ENCODE results near the gene RERE.
"Not testable (repeated sequence)": the region's sequence is repeated elsewhere in the genome, so short reads cannot be mapped to it uniquely, and the experiment has no call there.

RERE gene

GRCh38 chr1:8822373-8823294 lies 5.2 kb upstream of the RERE start:
- no peak overlapping the region for H3K4me3 ChIP-seq (ENCODE audit: low read depth, low read length)
- no peak for TF ChIP-seq CTCF (IDR thresholded peaks at IDR 0.05; ENCODE audit: control insufficient read depth, extremely low read depth, insufficient read depth)
- peak; percentile 50 for DNase-seq (ENCODE audit: low read depth)

- TF ChIP-seq CTCF (IDR thresholded peaks at IDR 0.05; ENCODE audit: control insufficient read depth, extremely low read depth, insufficient read depth) = no peak
- no peak for DNase-seq (ENCODE audit: low read depth)
- no peak overlapping the region for H3K4me3 ChIP-seq (ENCODE audit: low read depth, low read length)
Observed at GRCh38 chr1:8821084-8821483, 3.6 kb upstream of the RERE start.

GRCh38 chr1:8818789-8819188 lies 1.3 kb upstream of the RERE start:
- DNase-seq (ENCODE audit: low read depth) = not testable (repeated sequence)
- peak overlapping the region; percentile 94 for H3K4me3 ChIP-seq (ENCODE audit: low read depth, low read length)

- H3K4me3 ChIP-seq (ENCODE audit: low read depth, low read length) = peak overlapping the region; percentile 94
- DNase-seq (ENCODE audit: low read depth) = peak; percentile 46
- TF ChIP-seq CTCF (IDR thresholded peaks at IDR 0.05; ENCODE audit: control insufficient read depth, extremely low read depth, insufficient read depth) = no peak
Observed at GRCh38 chr1:8818325-8818775, 910 bp upstream of the RERE start.

GRCh38 chr1:8816831-8817411 lies 519 bp downstream of the RERE start:
- no peak for DNase-seq (ENCODE audit: low read depth)
- no peak for TF ChIP-seq CTCF (IDR thresholded peaks at IDR 0.05; ENCODE audit: control insufficient read depth, extremely low read depth, insufficient read depth)

GRCh38 chr1:8816264-8816663 lies 1.2 kb downstream of the RERE start:
- no peak for TF ChIP-seq CTCF (IDR thresholded peaks at IDR 0.05; ENCODE audit: control insufficient read depth, extremely low read depth, insufficient read depth)
- no peak for DNase-seq (ENCODE audit: low read depth)
- peak overlapping the region; percentile 94 for H3K4me3 ChIP-seq (ENCODE audit: low read depth, low read length)

More at GRCh38 chr1:8816831-8817411, 519 bp downstream of the RERE start:
- H3K4me3 ChIP-seq (ENCODE audit: low read depth, low read length) = peak overlapping the region; percentile 94

- no peak for TF ChIP-seq CTCF (IDR thresholded peaks at IDR 0.05; ENCODE audit: control insufficient read depth, extremely low read depth, insufficient read depth)
- no peak for DNase-seq (ENCODE audit: low read depth)
- H3K4me3 ChIP-seq (ENCODE audit: low read depth, low read length) = peak overlapping the region; percentile 5; the same call in 1 of the 2 replicates
Observed at GRCh38 chr1:8815582-8816151, 1.8 kb downstream of the RERE start.
